MM.1S (cell line): ENCODE results near the gene ATXN3L.

ENCODE experiments used
- EZH2 ChIP-seq: fragments of 300-600 bp; sonication (generic); optimal IDR thresholded peaks from 2 replicates; pipeline ENCODE3; 2017; ENCODE audit warnings: low read depth, mild to moderate bottlenecking, antibody characterized with exemption, low read length, mixed read lengths
- EZH2phosphoT487 ChIP-seq: fragments of 300-600 bp; sonication (generic); IDR thresholded peaks from 2 replicates; pipeline ENCODE4 v1.6.1; 2018; ENCODE audit warnings: antibody characterized with exemption, low read length
- TF ChIP-seq, protein P1 (sequence below): fragments of 300-600 bp; sonication (generic); IDR thresholded peaks from 2 replicates; pipeline ENCODE4 v1.5.1; 2016; ENCODE audit warnings: antibody characterized with exemption, low read length, mixed read lengths

GRCh38 chrX:13293700-13294099 lies 26.2 kb downstream of the ATXN3L start:
- TF ChIP-seq, protein P1, sequence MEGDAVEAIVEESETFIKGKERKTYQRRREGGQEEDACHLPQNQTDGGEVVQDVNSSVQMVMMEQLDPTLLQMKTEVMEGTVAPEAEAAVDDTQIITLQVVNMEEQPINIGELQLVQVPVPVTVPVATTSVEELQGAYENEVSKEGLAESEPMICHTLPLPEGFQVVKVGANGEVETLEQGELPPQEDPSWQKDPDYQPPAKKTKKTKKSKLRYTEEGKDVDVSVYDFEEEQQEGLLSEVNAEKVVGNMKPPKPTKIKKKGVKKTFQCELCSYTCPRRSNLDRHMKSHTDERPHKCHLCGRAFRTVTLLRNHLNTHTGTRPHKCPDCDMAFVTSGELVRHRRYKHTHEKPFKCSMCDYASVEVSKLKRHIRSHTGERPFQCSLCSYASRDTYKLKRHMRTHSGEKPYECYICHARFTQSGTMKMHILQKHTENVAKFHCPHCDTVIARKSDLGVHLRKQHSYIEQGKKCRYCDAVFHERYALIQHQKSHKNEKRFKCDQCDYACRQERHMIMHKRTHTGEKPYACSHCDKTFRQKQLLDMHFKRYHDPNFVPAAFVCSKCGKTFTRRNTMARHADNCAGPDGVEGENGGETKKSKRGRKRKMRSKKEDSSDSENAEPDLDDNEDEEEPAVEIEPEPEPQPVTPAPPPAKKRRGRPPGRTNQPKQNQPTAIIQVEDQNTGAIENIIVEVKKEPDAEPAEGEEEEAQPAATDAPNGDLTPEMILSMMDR: no peak
- no peak for TF ChIP-seq EZH2
- no peak for TF ChIP-seq EZH2phosphoT487
